NCI-H774 (cell line): ENCODE measurements around the gene HCAR2.
"Not testable (repeated sequence)": the region's sequence is repeated elsewhere in the genome, so short reads cannot be mapped to it uniquely, and the experiment has no call there.

Experiments
- DNase-seq: peaks from one replicate; lab custom pipeline; 2025; lab: John Stamatoyannopoulos, UW

The HCAR2 gene

DNA sequence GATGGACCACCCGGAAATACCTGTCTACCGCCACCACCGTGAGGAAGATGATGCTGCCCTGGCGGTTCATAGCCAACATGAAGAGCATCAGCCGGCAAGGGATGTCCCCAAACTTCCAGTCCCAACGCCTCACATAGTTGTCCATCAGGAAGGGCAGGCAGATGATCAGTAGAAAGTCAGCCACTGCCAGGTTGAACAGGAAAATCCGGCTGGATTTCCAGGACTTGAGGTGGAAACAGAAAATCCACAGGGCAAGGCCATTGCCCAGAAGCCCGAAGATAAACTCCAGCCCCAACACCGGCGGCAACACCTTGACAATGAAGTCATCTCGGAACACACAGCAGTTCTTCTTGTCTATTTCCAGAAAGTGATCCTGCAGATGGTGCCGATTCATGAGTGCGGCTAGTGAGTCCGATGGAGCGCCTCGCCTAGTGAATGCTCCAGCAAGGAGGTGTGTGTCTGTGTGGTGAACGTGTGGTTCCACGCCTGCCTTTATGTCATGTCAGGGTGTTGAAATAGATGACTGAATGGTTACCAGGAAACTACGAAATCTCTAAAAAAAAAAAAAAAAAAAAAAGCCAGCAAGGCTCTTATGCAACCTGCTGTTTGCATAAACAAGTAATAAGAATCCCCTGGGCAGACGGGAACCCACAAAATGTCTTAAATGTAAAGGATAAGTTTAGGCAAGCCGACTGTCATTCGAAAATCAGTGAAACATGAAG, at the start of gene HCAR2:
Gene HCAR2, minus strand, starts transcription at position 468 of the 722 bp plus-strand sequence. Its CDS starts 74 bp downstream, at position 394.
- not testable (repeated sequence) for DNase-seq

DNA sequence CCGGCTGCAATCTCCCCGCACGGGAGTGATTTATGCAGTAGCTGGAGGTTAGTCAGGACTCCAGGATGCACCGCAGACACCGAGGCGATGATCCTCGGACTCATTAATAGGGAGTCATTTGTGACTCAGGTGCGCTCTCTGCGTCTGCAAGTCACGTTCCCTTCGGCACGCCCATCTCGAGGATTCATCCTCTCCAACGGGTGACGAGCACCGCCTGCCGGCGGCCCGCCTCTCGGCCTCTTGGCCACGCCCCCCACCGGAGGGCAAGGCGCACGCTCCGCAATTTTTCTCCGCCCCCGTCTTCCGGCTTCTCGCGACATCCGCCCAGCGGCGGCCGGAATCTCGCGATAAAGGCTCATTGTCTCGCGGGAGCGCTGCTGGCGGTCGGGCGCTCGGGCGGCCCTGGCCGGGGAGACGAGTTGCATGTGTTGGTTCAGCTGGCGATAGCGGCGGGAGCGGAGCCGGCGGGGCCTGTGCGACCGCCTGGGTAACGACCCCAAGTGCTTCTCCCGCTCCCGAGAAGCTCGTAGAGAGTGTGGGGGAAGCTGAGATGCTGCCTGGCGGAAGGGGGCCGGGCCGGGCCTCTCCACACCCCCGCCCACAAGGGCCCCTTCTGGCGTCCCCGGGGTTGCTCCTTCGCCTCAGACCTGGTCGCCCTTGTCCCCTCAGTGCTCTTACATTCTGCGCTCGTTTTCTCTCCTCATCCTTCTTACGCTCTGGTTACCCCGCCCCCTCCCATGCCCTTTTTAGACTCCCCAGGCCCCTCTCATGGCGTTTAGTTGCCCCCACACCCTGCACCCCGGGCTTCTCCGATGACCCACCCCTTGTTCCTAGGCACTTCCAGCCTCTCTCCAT, 49.5 kb upstream of the HCAR2 start, which contains the start of gene DENR:
Gene DENR, plus strand, starts transcription at position 361 of the 855 bp plus-strand sequence. CDS start 878 bp downstream, outside the sequence.
- peak; percentile 99 for DNase-seq

DNA sequence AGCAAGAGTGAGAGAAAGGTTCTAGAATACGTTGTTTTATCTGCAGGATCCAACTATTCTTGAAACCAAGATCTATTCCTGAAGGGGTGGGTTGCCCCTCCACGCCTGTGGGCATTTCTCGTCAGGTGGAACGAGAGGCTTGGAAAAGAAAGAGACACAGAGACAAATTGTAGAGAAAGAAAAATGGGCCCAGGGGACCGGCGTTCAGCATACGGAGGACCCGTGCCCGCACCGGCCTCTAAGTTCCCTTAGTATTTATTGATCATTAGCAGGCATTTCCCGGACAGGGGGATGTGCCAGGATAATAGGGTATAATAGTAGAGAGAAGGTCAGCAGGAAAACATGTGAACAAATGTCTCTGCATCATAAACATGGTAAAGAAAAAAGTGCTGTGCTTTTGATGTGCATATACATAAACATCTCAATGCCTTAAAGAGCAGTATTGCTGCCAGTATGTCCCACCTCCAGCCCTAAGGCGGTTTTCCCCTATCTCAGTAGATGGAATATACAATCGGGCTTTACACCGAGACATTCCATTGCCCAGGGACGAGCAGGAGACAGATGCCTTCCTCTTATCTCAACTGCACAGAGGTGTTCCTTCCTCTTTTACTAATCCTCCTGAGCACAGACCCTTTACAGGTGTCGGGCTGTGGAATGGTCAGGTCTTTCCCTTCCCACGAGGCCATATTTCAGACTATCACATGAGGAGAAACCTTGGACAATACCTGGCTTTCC, 47.8 kb upstream of the HCAR2 start:
- DNase-seq, result not testable (repeated sequence)

DNA sequence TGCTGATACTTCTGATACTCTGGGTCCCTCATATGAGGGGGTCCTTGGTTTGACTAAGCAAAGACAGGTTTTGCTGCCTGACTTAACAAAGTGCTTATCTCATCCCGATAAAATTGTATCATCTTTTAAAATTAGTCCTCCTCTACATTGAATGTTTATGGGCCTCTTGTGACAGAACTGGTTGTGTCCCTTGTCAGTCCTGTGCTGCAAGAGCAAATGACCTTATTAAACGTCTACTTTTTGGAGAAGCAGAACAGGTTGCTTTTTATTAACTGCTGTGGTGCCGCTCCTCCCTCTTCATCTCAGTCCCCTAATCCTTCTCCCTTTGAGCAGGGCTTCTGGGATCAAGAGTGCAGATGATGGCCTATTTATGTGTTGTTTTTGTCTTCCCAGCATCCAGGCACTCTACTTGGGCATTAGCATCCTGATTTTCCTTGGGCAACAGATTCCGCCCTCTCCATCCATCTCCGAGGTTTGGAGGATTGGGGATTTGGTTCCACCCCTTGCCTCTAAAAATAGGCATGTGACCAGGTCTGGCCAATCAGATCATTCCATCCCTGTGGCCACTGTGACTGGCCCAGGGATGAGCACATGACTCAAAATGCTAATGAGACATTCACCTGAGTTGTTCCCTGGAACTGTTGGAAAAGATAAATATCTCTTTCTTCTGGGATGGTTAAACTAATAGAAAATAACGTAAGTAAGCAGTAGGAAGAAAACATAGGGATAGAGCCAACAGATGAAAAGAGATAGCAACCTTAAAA, 46.6 kb upstream of the HCAR2 start:
- no peak for DNase-seq

DNA sequence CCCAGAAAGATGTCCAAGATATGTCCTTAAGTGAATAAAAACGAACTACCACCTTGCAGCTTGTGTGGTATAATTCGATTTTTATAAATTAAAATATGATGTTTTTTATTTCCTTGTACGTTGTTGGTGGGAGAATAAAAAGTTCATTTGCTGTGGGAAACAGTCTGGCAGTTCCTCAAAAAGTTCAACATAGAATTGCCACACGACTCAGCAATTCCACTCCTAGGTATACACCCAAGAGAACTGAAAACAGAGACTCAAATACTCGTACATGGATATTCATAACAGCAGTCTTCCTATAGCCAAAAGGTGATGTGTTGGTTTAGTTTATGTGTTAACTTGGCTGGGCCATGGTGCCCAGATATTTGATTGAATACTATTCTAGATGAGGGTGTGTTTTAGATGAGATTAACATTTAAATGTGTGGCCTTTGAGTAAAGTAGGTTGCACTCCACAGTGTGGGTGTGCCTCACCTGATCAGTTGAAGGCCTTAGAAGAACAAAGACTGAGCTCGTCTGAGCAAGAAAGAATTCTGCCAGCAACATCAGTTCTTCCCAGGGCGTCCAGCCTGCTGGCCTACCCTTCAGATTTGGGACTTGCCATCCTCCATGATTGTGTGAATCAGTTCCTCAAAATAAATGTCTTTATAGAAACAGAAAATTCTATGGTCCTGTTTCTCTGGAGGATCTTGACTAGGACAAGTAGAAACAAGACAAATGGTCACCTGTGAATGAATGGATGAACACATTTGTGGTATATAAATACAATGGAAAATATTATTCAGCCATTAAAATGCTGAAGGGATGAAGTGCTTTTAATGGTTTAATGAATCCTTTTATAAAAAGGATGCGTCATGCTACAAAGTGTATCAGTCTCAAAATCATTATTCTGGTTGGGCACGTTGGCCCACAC, 44.3 kb upstream of the HCAR2 start:
- no peak for DNase-seq

DNA sequence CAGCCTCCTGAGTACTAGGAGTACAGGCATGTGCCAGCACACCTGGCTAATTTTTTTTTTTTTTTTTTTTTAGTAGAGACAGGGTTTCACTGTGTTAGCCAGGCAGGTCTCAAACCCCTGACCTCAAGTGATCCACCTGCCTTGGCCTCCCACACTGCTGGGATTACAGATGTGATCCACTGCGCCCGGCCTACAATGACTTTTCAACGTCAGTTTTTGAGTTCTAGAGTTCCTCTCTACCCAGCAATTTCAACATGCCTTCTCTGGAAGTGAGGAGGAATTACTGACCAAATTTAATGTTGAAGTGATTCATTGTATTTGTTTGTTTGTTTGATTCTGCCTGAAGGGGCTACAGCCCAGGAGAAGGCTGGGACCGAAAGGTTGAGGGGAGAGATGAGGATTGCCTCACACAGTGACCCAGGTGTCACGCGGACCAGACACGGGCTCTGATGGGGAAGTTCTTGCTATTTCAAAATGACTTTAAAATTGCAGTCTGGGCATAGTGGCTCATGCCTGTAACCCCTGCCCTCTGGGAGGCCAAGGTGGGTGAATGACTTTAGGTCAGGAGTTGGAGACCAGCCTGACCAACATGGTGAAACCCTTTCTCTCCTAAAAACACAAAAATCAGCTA, 40.9 kb upstream of the HCAR2 start:
- DNase-seq, result no peak

DNA sequence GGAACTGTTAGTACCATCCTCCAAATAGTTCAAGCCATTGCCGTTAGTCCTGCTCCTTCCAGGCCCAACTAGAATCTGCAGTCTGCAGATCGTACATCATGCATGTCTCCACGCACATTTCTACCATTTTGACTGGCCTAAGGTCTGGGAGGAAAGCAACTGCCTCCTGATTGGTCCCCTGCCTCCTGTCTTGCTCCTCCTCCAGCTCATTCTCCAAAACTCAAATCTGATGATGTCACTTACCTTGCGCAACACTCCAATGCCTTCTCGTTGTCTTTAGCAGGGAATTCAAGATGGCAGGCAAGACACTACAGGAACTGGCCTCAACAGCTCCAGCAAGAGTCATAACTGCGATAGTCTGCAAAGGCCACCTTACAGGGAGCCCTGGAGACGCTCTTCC, 37.2 kb upstream of the HCAR2 start:
- no peak for DNase-seq

DNA sequence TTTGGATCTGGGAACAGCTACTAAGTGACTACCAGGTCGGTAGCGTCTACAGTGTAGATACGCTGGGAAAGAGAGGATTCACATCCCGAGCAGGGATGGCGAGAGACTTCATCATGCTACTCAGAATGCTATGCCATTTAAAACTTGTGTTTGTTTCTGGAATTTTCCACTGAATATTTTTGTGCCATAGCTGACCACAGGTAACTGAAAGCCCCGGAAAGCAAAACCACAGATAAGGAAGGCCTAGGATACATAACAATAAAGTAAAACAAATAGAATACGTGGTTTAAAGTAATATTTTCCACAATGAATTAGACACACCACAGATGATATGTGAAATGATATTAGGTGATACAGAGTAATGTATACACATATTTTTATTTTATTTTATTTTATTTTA, 35.4 kb upstream of the HCAR2 start:
- no peak for DNase-seq

DNA sequence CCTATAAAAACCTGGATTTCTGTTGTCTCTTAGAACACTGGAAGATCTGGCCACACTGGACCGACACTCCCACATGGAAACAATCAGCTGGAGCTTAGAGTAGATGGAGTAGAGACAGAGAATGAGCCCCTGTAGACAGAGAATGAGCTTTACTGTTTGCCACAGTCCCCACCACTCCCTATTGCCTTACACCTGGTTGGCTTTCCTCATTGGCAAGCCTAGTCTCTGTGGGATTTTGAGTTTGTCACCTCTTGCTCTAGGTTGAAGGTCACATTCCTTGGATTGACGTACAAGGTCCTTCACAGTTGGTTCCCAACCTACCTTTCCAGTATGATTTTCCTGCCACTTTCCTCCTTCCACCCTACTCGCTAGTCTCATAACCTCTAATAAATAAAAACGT, 29.5 kb upstream of the HCAR2 start:
- no peak for DNase-seq

DNA sequence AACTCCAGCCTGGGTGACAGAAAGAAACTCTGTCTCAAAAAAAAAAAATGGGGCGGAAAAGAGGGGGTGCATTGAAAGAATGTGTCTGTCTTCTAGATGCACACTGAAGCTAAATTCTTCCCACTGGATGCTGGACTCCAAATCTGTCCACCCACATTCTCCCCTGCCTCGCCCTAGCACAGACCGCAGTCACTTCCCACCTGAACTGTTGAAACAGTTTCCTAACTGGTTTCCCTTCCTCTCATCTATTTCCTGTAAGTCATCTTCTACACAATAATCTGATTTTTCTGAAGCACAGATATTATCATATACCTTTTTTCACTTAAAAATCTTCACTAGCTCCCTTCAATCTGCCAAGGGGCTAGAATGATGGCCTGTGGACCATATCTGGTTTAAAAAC, 29.0 kb upstream of the HCAR2 start:
- no peak for DNase-seq

DNA sequence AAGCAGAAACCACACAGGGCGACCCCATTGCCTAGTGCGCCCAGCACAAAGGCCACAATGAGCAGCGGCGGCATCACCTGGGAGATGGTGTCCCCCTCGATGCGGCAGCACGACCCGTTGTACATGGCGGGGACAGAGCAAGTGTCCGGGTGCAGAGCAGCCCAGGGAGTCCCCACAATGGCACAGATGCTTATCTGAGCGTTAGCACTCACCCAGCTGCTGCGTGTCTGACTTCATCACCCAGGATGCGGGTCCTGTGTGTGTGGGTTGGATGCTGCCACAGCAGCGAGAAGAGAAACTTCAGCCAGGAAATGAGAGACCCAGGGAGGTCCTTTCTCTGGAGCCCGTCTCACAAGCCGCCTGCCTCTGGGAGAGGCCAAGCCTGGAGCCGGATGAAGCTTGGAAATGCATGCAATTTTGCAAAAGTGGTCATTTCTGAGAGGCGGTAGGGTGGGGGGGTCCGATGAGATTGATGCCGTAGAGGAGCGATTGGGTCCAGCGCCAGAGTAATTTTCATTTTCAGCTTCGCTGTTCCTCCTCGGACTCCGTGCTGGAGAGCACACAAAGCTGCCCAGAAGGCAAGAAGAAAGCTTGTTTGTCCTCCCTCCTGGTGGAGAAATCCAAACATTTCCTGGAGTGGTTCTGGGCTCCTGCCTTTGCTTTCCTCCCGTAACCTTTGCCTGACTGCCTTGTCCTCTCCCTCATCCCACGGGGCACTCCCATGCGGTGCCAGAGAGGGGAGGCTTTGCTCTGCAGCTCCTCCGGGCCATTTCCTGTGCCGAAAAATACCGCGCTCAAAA, 27.3 kb upstream of the HCAR2 start, which contains the start of gene HCAR1:
Gene HCAR1, minus strand, starts transcription at position 630 of the 800 bp plus-strand sequence. Its CDS starts 505 bp downstream, at position 125.
- peak; percentile 27 for DNase-seq

DNA sequence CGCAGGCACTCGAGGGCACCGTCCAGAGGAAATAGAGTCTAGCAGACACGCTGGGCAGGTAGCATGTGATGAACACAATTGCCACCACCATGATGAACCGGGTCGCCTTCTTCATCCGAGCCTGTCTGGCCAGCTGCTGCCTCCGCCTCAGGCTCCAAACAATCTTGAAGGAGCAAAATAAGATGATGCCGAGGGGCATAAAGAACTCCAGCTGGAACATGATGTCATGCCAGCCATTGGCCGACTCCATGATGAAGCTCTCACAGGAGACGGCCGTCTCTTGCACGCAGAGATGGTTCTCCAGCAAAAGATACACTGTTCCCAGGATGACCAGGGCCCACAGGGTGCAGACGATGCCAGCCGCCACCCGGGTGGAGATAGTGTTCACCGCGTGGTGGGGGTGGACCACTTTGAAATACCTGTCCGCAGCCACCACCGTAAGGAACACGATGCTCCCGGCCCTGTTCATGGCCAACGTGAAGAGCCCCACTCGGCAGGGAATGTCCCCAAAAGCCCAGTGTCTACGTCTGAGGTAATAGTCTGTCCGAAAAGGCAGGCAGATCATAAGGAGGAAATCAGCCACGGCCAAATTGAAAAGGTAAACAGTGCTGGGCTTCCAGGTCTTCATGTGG, 26.5 kb upstream of the HCAR2 start:
- DNase-seq, result no peak

DNA sequence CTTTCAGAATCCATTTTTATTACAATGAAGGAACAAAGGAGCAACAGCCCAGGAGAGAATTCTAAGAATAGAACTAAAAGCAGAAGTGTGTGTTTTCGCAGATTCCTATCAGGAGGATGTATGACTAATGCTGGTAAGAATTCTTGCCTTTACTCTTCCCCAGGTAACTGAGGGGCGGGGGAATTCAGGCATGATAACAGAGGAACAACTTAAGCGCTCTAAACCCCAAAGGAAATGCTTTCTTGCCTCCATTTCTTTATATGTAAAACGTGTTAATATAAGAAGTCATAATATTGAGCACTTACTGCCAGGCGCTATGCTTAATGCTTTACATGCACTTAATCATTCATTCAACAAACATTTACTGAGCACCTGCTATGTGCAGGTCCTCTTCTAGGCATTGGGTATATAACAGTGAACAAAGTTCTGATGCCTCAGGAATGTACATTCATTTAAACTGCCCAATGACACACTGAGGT, 23.0 kb upstream of the HCAR2 start:
- no peak for DNase-seq

DNA sequence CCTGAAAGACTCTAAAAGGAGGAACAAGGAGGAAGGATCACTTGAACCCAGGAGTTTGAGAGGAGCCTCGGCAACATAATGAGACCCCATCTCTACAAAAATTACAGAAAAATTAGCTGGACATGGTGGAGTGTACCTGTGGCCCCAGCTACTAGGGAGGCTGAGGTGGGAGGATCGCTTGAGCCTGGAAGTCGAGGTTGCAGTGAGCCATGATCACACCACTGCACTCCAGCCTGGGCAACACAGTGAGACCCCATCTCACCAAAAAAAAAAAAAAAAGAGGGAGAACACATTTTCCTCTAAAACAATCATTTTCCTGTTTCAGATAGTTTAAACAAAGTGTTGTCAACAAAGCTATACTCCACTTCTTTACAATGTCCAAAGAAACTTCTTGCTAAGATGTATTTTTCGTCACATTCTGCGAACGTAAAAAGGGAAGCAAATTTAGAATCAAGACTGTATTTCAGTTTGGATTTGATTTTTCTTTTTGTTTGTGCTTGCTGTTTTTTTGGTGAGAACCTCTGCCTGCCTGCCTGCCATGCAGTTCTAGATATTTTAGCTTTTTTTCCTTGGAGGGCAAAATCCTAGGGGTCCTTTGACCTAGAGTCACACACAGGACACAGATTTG, 22.4 kb upstream of the HCAR2 start:
- DNase-seq, result no peak

DNA sequence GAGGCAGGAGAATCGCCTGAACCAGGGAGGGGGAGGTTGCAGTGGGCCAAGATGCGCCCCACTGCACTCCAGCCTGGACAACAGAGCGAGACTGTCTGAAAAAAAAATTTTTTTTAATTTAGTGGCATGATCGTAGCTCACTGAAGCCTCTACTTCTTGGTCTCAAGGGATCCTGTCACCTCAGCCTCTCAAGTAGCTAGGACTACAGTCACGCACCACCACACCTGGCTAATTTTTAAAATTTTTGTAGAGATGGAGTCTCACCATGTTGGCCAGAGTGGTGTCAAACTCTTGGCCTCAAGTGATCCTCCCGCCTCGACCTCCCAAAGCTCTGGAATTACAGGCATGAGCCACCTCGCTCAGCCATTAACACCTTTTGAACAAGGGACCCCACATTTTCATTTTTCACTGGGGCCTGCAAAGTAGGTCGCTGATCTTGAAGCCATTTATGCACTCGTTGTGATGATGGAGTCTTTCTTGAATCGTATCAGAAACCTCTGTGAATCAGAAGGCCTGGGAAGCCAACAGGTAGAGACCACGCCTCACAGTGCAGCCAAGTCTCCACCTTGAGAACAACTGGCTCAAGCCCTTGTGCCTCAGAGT, 21.6 kb upstream of the HCAR2 start:
- no peak for DNase-seq

DNA sequence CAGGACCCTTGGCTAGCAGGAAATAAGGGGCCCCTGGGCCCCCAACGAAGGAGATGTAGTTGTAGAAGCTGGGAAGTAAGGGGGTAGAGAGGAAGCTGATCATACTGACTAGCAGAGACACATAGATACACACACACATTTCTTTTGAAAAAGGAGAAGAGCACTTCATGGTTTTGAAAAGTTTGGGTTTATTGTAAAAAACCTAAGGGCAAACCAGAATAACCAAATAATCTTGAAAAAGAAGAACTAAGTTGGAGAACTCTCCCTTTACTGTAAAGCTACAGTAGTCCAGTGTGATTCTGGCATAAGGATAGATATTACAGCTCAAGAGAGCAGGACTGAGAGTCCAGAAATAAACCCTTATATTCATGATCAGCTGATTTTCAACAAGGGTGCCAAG, 19.2 kb upstream of the HCAR2 start:
- DNase-seq, result no peak

DNA sequence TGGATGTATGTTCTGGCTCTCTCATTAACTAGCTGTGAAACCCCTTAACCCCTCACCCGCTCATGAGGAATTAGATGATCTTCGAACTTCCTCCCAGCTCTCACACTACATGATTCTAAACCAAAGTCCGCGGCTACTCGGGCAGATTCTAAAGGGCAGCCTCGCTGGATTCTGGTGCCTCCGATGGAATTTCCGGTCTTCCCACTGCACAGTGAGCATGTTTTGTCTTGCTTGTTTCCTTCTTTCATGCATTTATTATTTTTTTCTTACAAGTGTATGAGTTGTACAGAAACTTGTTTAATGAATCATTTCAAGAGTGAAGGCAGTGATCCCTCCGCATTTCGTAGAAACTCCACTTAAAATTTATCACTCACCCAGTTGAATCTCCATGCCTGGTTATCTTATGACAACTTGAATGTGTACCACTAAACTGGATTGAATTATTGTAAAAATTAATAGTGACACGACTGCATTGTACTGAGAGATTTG, 17.9 kb upstream of the HCAR2 start:
- no peak for DNase-seq
